NCI-H2196 (cell line): ENCODE data around the gene ECI2.
"Not testable (repeated sequence)": the region's sequence is repeated elsewhere in the genome, so short reads cannot be mapped to it uniquely, and the experiment has no call there.

Experiments used
- DNase-seq: peaks from one replicate; lab custom pipeline; 2025; ENCODE audit not compliant: unreplicated experiment; lab: John Stamatoyannopoulos, UW

The ECI2 gene

DNA sequence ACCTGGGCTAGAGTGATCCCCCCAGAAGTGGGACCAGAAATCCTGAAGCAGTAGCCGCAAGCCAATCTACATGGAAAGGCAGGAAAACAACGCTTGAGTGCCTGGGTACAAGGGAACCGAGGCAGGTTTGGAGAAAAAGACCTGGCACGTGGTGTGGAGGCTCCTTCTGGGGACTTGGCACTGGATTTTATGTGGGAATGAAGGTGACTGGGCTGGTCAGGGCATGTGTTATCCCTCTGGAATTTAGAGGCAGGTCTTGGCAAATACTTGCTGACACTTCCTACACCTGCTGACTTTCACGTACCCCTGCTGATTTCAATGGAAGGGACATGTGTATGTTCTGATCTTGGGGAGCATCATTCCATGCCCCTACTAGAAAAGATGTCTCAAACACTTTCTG lies 31.4 kb downstream of the ECI2 start:
- no peak for DNase-seq

DNA sequence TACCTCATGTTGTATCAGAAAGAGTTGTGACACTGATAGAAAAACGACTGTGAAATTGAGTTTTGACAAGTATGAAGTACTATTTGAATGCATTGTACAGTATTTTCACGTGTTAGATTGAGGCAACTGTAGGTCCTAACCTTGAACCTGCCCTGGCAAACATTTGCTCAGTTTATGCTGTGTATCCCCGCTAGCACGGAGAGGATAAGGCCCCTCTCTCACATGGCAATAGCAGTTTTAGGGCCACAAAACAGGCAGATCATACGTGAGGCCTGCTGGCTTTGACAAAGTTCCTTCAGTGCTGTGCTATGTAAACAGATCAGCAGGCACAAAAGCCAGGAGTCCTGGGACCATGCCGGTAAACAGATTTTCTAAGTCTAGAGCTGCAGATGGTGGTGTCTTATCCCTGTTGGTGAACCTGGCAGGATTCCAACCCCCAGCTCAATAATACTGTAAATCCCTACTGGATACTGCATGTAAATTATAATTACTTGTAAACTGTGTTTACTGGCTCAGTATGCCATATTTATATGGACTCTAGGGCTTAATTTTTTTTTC lies 32.6 kb downstream of the ECI2 start:
- no peak for DNase-seq

DNA sequence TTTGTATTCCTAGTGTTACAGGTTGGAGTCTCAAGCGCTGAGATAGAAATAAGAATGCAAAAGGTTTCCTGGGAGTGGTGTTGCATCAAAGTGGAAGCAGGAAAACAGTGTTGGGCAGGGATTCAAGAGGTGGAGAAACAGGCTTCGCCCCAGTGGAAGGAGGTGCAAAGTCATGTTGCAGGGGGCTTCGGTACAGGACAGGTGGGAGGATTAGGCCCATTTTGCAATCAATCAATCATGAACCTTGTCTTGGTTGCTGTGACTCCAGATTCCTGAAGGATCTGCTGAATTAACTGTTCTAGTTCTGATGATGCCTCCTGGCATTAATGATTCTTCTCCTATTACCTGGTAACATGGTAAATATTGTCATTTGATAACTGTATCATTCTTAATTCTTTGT lies 34.1 kb downstream of the ECI2 start:
- no peak for DNase-seq

DNA sequence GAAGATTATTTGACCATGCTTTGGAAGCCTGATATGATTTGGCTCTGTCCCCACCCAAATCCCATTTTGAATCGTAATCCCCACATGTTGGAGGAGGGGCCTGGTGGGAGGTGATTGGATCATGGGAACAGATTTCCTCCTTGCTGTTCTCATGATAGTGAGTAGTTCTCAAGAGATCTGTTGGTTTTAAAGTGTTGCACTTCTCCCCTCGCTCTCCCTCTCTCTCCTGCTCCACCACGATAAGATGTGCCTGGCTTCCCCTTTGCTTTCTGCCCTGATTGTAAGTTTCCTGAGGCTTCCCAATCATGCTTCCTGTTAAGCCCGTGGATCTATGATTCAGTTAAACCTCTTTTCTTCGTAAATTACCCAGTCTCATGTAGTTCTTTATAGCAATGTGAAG lies 34.7 kb downstream of the ECI2 start:
- DNase-seq = no peak

DNA sequence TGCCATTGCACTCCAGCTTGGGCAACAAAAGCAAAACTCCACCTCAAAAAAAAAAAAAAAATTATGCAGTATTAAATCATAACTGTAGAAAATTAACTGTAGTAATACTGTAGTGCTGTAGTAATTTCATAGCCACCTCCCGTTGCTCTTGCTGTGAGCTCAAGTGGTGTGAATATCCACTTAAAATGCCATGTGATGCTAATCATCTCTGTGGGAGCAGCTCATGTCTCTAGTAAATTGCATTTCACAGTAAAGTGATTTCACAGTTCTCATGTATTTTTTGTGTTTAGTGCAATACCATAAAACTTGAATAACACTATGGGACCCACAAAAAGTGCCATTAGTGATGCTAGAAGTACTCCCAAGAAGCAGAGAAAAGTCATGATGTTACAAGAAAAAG lies 42.1 kb downstream of the ECI2 start:
- no peak for DNase-seq

DNA sequence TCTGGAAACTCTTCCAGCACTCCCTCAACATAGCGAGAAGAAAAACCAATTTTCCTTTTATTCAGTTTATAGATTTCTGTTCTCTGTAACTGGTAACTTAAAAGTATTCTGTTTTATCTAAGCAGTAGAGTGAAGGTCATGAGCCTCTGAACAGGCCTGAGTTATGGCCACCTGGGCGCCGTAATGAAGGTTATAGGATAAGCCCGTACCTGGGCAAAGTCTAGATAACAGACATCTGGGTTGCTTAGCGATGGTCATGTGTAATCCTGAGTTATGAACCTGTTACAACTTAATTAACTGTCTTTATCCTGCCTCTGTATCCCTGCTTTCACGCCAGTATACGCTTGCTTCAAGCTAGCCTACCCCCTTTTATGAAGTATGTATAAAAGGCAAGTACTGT lies 43.4 kb downstream of the ECI2 start:
- no peak for DNase-seq

DNA sequence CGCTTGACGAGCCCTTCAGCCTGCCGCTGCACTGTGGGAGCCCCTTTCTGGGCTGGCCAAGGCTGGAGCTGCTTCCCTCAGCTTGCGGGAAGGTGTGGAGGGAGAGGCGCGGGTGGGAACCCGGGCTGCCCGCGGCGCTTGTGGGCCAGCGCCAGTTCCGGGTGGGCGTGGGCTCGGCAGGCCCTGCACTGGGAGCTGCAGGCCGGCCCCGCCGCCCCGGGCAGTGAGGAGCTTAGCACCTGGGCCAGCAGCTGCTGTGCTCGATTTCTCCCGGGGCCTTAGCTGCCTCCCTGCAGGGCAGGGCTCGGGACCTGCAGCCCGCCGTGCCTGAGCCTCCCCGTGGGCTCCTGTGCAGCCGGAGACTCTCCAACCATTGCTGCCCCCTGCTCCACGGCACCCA lies 45.3 kb downstream of the ECI2 start:
- not testable (repeated sequence) for DNase-seq

DNA sequence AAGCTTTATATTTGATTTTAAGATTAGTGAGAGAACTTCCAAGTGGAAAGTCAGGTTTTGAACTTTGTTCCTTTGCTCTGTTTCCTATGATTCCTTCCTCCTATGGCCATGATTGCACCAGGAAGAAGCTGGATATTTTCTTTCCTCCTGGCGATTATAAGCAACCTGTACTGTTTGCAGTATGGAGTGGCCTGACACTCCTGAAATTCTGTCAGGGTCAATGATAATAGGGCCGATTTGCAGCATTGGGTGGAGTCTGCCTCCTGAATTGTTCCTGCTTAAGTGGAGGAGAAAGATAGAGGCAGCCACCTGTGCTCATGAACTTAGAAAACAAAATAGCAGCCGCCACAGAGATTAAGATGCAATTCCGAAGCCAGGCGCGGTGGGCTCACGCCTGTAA lies 46.7 kb downstream of the ECI2 start:
- DNase-seq = no peak

DNA sequence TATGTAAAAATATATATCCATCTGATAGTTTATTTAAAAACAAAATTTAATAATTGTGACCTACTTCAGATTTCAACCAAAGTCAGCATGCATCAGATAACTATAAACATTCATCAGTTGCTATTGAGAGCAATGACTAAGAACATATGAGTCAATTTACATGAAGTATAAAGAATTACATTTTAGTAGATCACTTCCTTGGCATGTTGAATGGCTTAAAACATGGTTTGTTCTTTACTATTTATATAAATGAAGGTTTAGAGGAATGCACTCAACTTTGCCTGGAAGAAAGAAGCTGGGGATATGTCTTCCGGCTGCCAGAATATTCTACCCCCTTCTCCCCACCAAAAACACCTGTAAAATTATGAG lies 50.1 kb downstream of the ECI2 start:
- no peak for DNase-seq

DNA sequence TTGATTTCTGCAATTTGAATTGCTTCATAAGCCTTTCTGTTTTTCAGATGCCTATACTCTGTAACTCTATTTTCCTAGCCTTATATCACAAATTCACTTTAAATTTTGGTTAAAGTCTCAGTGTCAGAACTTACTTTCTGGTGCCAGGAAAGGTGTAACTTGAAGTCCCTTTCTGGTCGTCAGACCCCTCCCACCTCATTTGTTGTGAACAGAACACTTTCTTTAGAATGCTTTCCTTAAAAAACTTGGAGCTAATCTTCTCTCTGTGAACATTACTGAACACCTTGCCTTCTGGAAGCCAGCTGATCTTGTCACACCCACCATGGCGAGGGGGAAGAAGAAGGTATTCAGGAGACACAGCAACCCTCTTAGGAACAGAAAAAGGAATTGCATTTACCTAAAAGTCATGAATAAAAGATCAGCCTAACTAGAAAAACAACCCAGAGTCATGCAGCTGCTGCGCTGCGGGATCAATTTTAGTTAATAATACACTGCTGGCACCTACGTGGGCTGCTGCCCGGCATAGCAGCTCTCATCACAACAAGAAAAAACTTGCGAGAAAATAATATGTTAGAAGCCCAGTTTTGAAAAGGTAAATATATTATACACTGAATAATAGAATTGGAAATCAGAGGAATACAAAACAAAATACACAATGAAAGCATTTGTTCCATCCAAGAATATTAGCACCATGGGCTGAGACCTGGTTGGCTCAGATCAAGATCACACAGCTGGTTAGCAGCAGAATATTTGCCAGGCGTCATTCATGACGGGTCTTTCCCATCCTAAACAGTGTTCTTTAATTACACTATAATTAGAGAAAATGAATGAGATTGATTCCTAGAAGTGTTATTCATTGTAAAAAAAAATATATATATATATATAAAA lies 50.7 kb downstream of the ECI2 start:
- DNase-seq = no peak

DNA sequence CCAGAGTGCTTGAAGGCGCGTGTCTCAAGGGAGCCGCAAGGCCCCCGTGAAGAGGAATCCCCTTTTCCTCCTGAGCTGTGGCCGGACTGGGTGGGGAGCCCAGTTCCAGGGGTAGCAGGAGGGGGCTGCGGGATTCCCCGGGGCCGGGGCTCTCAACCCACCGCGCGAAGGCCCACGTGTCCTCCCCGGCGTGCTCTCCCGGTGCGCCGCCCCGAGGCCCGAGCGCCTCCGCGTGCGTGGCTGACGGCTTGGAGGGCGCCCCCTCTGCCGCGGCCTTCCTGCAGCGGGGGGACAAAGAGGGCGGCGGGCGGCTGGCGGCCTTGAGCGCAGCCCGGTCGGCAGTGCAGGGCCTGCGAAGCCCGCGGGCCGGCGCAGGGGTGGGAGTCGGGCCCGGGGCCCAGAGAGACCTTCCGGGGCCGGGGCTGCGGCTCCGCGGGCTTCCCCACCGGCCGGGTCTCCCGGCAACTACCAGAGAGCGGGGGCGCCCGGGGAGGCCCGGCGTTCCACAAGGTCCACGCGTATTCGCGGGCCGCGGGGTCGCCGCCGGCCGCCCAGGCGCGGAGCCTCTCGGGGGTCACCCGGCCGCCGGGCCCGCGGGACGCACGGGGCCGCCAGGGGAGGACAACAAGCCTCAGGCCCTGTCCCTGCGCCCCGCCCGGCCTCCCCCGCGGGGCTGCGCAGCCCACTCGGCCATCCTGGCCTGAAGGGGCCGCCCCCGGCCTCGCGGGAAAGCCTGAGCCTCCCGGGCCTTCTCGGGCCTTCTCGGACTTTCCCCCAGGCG lies 56.5 kb downstream of the ECI2 start, which contains the start of gene FAM217A:
FAM217A (minus strand) TSS at position 447 of the 781 bp plus-strand sequence. CDS start 1,723 bp downstream, outside the sequence.
- DNase-seq = no peak

DNA sequence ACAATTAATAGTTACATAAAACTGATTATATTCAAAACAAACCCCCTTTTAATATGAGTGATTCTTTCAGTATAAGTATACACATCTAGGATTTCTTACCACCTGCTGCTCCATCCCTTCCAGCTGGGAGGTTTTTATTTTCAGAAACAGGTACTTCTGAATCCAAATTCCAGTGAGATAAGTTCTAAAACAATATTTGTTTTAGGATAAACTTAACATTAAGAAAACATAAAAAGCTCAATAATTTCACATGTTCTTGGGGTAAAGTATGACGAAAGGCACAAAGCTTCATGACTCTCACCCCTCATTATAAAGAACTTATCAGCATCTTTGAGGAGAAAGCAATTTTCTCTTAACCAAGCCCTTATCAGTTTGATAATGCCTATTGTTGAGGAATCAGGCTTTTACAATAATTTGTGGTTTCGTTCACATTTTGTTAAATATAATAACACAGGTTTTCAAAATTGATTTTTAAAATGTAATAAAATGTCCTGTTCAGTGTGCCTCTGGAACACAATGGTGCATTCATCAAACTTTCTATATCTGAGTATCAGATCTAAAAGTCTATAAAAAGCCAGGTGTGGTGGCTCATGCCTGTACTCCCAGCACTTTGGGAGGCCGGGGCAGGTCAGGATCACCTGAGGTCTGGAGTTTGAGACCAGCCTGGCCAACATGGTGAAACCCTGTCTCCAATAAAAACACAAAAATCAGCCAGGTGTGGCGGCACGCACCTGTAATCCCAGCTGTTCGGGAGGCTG lies 60.7 kb downstream of the ECI2 start:
- DNase-seq = no peak

DNA sequence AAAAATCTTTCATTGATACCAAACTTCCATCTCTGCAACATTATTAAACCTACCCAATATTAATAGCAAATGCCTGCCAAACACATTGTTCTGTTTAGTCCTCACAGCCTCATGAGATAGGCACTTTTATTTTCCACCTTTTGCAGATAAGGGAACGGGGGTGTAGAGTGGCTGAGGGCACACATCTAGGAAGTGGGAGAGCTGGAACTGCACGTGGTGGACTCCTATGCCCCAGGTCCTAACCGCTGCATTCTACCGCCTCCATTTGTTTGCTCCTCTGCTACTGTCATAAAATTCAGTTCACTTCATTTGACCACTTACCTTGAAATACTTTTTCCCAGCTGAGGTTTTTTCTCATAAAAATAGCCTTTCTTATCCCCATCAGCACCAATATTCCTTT lies 64.0 kb downstream of the ECI2 start:
- no peak for DNase-seq

DNA sequence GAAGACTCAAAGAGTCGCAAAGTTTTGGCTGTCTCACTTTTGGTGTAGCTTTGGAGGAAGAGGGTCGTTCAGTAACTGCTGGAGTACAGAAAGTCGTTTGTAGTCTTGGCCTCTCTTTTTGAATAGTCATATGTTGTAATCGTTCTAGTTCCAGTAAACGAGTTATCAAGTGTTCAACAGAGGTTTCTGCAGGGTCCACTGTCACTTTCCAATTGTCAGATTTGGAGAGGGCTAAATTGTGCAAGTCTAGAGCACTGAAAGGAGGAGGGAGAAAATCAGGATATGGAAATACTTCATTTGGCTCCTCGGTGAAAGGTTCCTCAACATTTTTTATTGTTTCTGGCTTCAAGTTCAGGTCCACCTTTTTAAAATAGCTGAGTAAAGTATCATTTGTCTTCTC lies 66.2 kb downstream of the ECI2 start:
- DNase-seq = no peak

DNA sequence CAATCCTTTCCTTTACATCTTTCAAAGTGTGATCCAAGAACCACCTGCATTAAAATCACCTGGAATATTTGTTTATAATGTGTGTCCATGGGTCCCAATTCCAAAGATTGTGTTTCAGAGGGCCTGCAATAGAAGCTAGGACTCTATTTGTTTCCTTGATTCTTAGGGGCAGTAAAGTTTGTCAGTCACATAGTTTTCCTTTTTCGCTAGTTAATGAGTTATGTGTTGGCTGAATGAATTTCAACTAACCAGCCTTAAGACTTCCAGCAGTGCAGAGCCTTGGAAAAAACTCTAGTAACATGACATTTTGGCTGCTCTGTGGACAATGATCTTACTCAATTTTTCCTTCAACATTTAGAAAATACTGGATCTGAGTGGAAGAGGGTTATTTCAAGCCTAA lies 67.7 kb downstream of the ECI2 start:
- no peak for DNase-seq

DNA sequence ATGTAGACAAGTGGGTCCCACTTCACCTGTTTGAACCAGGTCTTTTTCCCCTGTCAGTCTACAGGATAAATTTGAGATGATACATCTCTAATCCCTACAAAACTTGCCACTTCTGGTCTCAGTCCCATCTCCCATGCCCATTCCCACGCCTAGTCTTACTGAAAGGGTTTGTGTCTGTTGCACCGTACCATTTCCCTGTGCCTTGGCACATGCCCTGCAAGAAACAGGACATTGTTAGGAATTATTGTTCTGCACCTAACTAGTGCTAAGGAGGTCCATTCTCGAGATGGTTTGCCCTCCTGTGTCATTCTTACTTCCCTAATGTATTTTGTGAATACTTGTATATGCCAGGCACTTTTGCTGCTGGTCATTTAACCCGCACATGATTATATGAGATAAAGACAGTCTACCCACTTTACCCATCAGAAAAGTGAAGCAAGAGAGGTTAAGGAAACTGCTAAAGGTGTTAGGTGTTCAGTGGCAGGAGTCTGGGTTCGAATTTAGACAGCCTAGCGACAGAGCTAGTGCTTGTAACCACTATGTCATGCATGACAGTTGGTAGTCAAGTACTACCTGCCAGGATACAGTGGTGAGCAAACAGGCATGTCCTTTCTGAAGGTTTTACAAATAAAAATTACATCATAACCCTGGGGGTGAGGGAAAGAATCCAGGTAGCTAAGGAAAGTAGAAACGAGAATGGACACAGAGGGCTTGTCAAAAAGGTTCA lies 69.2 kb downstream of the ECI2 start:
- DNase-seq = no peak
